ENCODE measurements around the gene ZNF281. TPM values are rescaled to one million over a fixed set of nuclear protein-coding genes. Genes with fewer than 3 reads are reported as not detected.

ZNF281 gene
- total RNA-seq, 1 donor from 2014 or later, result 36.5 TPM

GRCh38 chr1:200369131-200369530 is 40.7 kb downstream of the ZNF281 start:
- Mint-ChIP-seq H3K9me3 (no peaks in the 10 kb centered on the region), H3K27ac (ENCODE audit: unreplicated experiment) (no peak overlapping the region), H3K4me3 (no peak overlapping the region), H3K36me3 (ENCODE audit: low read depth) (no peaks in the 10 kb centered on the region), H3K27me3 (ENCODE audit: low read depth) (no peaks in the 10 kb centered on the region), H3K4me1 (peaks cover 25% of the 10 kb centered on the region)
- no peak for DNase-seq (ENCODE audit: low read depth, low spot score)
- TF ChIP-seq CTCF (conservative IDR thresholded peaks at IDR 0.05), result no peak

GRCh38 chr1:200368556-200368955 is 41.3 kb downstream of the ZNF281 start:
- H3K9me3 Mint-ChIP-seq, result no peaks in the 10 kb centered on the region
- H3K27ac Mint-ChIP-seq (ENCODE audit: unreplicated experiment), result no peak overlapping the region
- H3K36me3 Mint-ChIP-seq (ENCODE audit: low read depth), result no peaks in the 10 kb centered on the region
- no peaks in the 10 kb centered on the region for H3K27me3 Mint-ChIP-seq (ENCODE audit: low read depth)
- no peak for TF ChIP-seq CTCF (conservative IDR thresholded peaks at IDR 0.05)
- no peak overlapping the region for H3K4me3 Mint-ChIP-seq
- no peak for DNase-seq (ENCODE audit: low read depth, low spot score)
- peaks cover 22% of the 10 kb centered on the region for H3K4me1 Mint-ChIP-seq

GRCh38 chr1:200367841-200368534 is 41.8 kb downstream of the ZNF281 start:
- no peaks in the 10 kb centered on the region for H3K9me3 Mint-ChIP-seq
- H3K27me3 Mint-ChIP-seq (ENCODE audit: low read depth), result no peaks in the 10 kb centered on the region
- H3K4me1 Mint-ChIP-seq, result peaks cover 20% of the 10 kb centered on the region
- H3K36me3 Mint-ChIP-seq (ENCODE audit: low read depth), result no peaks in the 10 kb centered on the region
- H3K4me3 Mint-ChIP-seq, result no peak overlapping the region
- H3K27ac Mint-ChIP-seq (ENCODE audit: unreplicated experiment), result no peak overlapping the region
- TF ChIP-seq CTCF (conservative IDR thresholded peaks at IDR 0.05), result no peak
- no peak for DNase-seq (ENCODE audit: low read depth, low spot score)

- H3K36me3 Mint-ChIP-seq (ENCODE audit: low read depth), result no peaks in the 10 kb centered on the region
- no peak overlapping the region for H3K27ac Mint-ChIP-seq (ENCODE audit: unreplicated experiment)
- no peak for TF ChIP-seq CTCF (conservative IDR thresholded peaks at IDR 0.05)
- no peaks in the 10 kb centered on the region for H3K27me3 Mint-ChIP-seq (ENCODE audit: low read depth)
- H3K9me3 Mint-ChIP-seq, result no peaks in the 10 kb centered on the region
- H3K4me3 Mint-ChIP-seq, result no peak overlapping the region
- peaks cover 16% of the 10 kb centered on the region for H3K4me1 Mint-ChIP-seq
- DNase-seq (ENCODE audit: low read depth, low spot score), result no peak
Measured at GRCh38 chr1:200366577-200367253, 43.1 kb downstream of the ZNF281 start.

- Mint-ChIP-seq H3K27ac (ENCODE audit: unreplicated experiment) (no peak overlapping the region), H3K4me1 (peaks cover 16% of the 10 kb centered on the region), H3K4me3 (no peak overlapping the region), H3K27me3 (ENCODE audit: low read depth) (no peaks in the 10 kb centered on the region), H3K36me3 (ENCODE audit: low read depth) (no peaks in the 10 kb centered on the region), H3K9me3 (no peaks in the 10 kb centered on the region)
- TF ChIP-seq CTCF (conservative IDR thresholded peaks at IDR 0.05), result no peak
- DNase-seq (ENCODE audit: low read depth, low spot score), result no peak
Measured at GRCh38 chr1:200365897-200366426, 43.9 kb downstream of the ZNF281 start.
